ENCODE results near the gene NR3C2.

GRCh38 chr4:148073349-148073748, 368.9 kb downstream of the NR3C2 start:
- TF ChIP-seq CTCF (IDR thresholded peaks at IDR 0.05; ENCODE audit: low read length) (no peak), EZH2phosphoT487 (IDR thresholded peaks at IDR 0.05; ENCODE audit: low read length) (no peak), EZH2 (optimal IDR thresholded peaks at IDR 0.05; ENCODE audit: low read depth, low read length) (no peak)
